Transverse colon (tissue), 4 donors: ENCODE measurements around the gene CCNDBP1.

Experiments
- POLR2A ChIP-seq: fragments of 450-650 bp; IDR thresholded peaks from one replicate; pipeline ENCODE4 v1.6.1; 2016; ENCODE audit warnings: antibody characterized with exemption, mild to moderate bottlenecking, moderate library complexity
- POLR2AphosphoS5 ChIP-seq, 3 donors: sonication (generic); formaldehyde crosslinking; IDR thresholded peaks; one replicate each; pipeline ENCODE4 v1.6.1; 2016; ENCODE audit warnings: antibody characterized with exemption in 3 of 3
- TF ChIP-seq, protein P1 (sequence below), 5 experiments: fragments of 200-600 bp in 3 of 5; fragments of 450-650 bp in 2 of 5; sonication (generic) in 3 of 5; IDR thresholded peaks; 1 replicate in 2 of 5; 2 replicates in 3 of 5; pipeline ENCODE4 v1.5.1; 2016 to 2017; ENCODE audit warnings: antibody characterized with exemption in 5 of 5, inconsistent platforms in 3 of 5, mild to moderate bottlenecking in 2 of 5, moderate library complexity in 1 of 5

DNA sequence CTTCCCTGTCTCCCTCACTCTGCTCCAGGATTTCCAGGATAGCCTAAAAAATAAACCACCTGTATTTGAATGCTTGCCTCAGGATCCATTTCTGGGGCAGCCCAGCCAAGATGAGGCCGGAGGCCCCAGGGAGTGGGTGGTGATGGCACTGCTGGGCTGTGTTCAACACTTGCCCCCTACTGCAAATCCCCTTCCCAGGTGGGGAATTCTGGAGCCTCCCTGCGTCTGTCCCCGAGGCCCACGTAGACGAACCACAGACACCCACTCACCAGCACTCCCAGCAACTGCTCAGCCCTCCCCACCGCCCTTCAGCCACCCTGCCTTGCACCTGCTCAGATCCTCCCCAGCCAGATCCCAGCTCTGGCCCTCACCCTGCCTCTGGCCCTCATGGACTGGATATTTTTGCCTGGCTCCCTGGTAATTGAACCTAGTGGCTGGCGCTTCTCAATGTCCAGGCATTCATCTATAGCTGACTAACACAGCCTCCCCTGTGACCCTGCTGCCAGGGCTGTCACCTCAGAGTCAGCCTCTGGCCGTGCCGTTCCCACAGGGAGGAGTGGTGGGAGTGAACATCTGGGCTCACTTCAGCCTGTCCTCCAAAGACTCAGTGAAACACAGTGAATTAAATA lies 52.8 kb downstream of the CCNDBP1 start:
- no peak for TF ChIP-seq POLR2A
- TF ChIP-seq, protein P1, sequence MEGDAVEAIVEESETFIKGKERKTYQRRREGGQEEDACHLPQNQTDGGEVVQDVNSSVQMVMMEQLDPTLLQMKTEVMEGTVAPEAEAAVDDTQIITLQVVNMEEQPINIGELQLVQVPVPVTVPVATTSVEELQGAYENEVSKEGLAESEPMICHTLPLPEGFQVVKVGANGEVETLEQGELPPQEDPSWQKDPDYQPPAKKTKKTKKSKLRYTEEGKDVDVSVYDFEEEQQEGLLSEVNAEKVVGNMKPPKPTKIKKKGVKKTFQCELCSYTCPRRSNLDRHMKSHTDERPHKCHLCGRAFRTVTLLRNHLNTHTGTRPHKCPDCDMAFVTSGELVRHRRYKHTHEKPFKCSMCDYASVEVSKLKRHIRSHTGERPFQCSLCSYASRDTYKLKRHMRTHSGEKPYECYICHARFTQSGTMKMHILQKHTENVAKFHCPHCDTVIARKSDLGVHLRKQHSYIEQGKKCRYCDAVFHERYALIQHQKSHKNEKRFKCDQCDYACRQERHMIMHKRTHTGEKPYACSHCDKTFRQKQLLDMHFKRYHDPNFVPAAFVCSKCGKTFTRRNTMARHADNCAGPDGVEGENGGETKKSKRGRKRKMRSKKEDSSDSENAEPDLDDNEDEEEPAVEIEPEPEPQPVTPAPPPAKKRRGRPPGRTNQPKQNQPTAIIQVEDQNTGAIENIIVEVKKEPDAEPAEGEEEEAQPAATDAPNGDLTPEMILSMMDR (IDR thresholded peaks at IDR 0.05), result no peak
- TF ChIP-seq POLR2AphosphoS5 (IDR thresholded peaks at IDR 0.05), result no peak
